Fibroblast of lung (primary cell): ENCODE results near the gene APEX2. TPM values are rescaled to one million over a fixed set of nuclear protein-coding genes. Genes with fewer than 3 reads are reported as not detected.

Experiments used
- DNase-seq, 2 donors: peaks; one replicate each; pipeline versions ENCODE4 v3.0.0 to v3.0.0-alpha.2; 2010; ENCODE audit warnings: low read depth in 2 of 2
- H2AFZ ChIP-seq: 2 replicates; pipeline ENCODE4 v1.5.1; 2012; ENCODE audit warnings: low read length, control low read depth, inconsistent platforms
- H3K27ac ChIP-seq: 2 replicates; pipeline ENCODE4 v1.5.1; 2011; ENCODE audit warnings: low read length, control low read depth; ENCODE audit not compliant: insufficient read depth
- H3K27me3 ChIP-seq: 2 replicates; pipeline ENCODE4 v1.5.1; 2011; ENCODE audit warnings: mild to moderate bottlenecking, low read length; ENCODE audit not compliant: control insufficient read depth, insufficient read depth
- H3K36me3 ChIP-seq: 2 replicates; pipeline ENCODE4 v1.5.1; 2011; ENCODE audit warnings: low read length; ENCODE audit not compliant: control insufficient read depth, insufficient read depth
- H3K4me1 ChIP-seq: 2 replicates; pipeline ENCODE4 v1.5.1; 2011; ENCODE audit warnings: low read length; ENCODE audit not compliant: control insufficient read depth, insufficient read depth; ENCODE audit errors: extremely low read depth
- H3K4me2 ChIP-seq: 2 replicates; pipeline ENCODE4 v1.5.1; 2011; ENCODE audit warnings: low read length, control low read depth; ENCODE audit not compliant: insufficient read depth; ENCODE audit errors: extremely low read depth
- H3K4me3 ChIP-seq, 4 experiments: fragments of 200-600 bp in 1 of 4; sonication (generic) in 1 of 4; replicated peaks in 1 of 4; 2 replicates each; pipeline ENCODE4 v1.5.1; 2011 to 2016; ENCODE audit warnings: low read length in 4 of 4, low read depth in 3 of 4, mild to moderate bottlenecking in 3 of 4, control low read depth in 2 of 4, inconsistent platforms in 1 of 4, mixed read lengths in 1 of 4; ENCODE audit not compliant: insufficient read depth in 1 of 4; ENCODE audit errors: control extremely low read depth in 1 of 4
- H3K79me2 ChIP-seq: 2 replicates; pipeline ENCODE4 v1.5.1; 2012; ENCODE audit warnings: mild to moderate bottlenecking, low read length, inconsistent platforms; ENCODE audit not compliant: control insufficient read depth, insufficient read depth
- H3K9ac ChIP-seq: 2 replicates; pipeline ENCODE4 v1.5.1; 2011; ENCODE audit warnings: mild to moderate bottlenecking, low read length, control low read depth; ENCODE audit not compliant: insufficient read depth
- H3K9me3 ChIP-seq: 2 replicates; pipeline ENCODE4 v1.5.1; 2012; ENCODE audit warnings: low read depth, low read length; ENCODE audit not compliant: control insufficient read depth, insufficient read depth
- H4K20me1 ChIP-seq: 2 replicates; pipeline ENCODE4 v1.5.1; 2011; ENCODE audit warnings: low read length; ENCODE audit not compliant: control insufficient read depth, insufficient read depth; ENCODE audit errors: extremely low read depth
- EZH2 ChIP-seq: IDR thresholded peaks from 2 replicates; pipeline ENCODE4 v1.5.1; 2012; ENCODE audit warnings: low read length, control low read depth, mild to moderate bottlenecking; ENCODE audit errors: missing control alignments
- polyA plus RNA-seq, 2 donors: library from polyadenylated mRNA; depleted of rRNA in 1 of 2; stranded (reverse) in 1 of 2; unstranded in 1 of 2; fragments of >200 nt; gene quantifications; 2 replicates each; pipeline ENCODE4 v1.2.1, GENCODE V29; 2011 to 2012; ENCODE audit warnings: missing spikeins in 1 of 2
- total RNA-seq: library from RNA; depleted of rRNA; stranded (reverse); fragments of >200 nt; gene quantifications from 2 replicates; pipeline ENCODE4 v1.2.1, GENCODE V29; 2014
- TF ChIP-seq, protein P1 (sequence below), 2 donors: IDR thresholded peaks in 1 of 2; conservative IDR thresholded peaks in 1 of 2; 1 replicate in 1 of 2; 2 replicates in 1 of 2; pipeline ENCODE4 v1.5.1; 2011 to 2012; ENCODE audit warnings: low read length in 2 of 2, control low read depth in 1 of 2, inconsistent platforms in 1 of 2, low read depth in 1 of 2, mild to moderate bottlenecking in 1 of 2

The APEX2 gene
- total and polyA plus RNA-seq, 2 donors (not counting 1 experiment from before 2014, with no cell fraction given), result 4.8 to 11.0 TPM

GRCh38 chrX:55005256-55005655, 5.1 kb downstream of the APEX2 start:
- H2AFZ ChIP-seq, result no peak overlapping the region
- DNase-seq, result no peak
- no peak overlapping the region for H3K27ac ChIP-seq
- H3K4me1 ChIP-seq, result no peaks in the 10 kb centered on the region
- no peaks in the 10 kb centered on the region for H4K20me1 ChIP-seq
- H3K4me3 ChIP-seq, result no peak overlapping the region
- no peaks in the 10 kb centered on the region for H3K36me3 ChIP-seq
- H3K9ac ChIP-seq, result no peak overlapping the region
- H3K9me3 ChIP-seq, result no peaks in the 10 kb centered on the region
- TF ChIP-seq EZH2, result no peak
- TF ChIP-seq, protein P1, sequence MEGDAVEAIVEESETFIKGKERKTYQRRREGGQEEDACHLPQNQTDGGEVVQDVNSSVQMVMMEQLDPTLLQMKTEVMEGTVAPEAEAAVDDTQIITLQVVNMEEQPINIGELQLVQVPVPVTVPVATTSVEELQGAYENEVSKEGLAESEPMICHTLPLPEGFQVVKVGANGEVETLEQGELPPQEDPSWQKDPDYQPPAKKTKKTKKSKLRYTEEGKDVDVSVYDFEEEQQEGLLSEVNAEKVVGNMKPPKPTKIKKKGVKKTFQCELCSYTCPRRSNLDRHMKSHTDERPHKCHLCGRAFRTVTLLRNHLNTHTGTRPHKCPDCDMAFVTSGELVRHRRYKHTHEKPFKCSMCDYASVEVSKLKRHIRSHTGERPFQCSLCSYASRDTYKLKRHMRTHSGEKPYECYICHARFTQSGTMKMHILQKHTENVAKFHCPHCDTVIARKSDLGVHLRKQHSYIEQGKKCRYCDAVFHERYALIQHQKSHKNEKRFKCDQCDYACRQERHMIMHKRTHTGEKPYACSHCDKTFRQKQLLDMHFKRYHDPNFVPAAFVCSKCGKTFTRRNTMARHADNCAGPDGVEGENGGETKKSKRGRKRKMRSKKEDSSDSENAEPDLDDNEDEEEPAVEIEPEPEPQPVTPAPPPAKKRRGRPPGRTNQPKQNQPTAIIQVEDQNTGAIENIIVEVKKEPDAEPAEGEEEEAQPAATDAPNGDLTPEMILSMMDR (conservative IDR thresholded peaks at IDR 0.05 in 1 of 2, IDR thresholded peaks at IDR 0.05 in 1 of 2; ENCODE audit: low read depth in 1 of 2, low read length in 2 of 2), result no peak
- H3K27me3 ChIP-seq, result no peaks in the 10 kb centered on the region
- no peak overlapping the region for H3K4me2 ChIP-seq
- H3K79me2 ChIP-seq, result peaks cover 10% of the 10 kb centered on the region

DNA sequence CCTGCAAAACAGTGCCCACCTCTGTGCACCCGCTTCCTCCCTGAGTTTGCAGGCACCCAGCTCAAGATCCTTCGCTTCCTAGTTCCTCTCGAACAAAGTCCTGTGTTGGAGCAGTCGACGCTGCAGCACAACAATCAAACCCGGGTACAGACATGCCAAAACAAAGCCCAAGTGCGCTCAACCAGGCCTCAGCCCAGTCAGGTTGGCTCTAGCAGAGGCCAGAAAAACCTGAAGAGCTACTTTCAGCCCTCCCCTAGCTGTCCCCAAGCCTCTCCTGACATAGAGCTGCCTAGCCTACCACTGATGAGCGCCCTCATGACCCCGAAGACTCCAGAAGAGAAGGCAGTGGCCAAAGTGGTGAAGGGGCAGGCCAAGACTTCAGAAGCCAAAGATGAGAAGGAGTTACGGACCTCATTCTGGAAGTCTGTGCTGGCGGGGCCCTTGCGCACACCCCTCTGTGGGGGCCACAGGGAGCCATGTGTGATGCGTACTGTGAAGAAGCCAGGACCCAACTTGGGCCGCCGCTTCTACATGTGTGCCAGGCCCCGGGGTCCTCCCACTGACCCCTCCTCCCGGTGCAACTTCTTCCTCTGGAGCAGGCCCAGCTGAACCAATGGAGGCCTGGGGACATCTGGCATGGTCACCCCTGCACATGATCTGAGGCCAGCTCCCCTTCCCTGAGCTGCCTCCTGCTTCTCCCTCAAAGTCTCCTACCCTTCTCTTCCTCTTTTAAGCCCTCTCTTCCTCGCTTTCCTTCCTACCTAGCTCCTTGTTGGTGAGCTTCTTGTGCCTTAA, 6.9 kb downstream of the APEX2 start:
- H3K4me3 ChIP-seq, result no peak overlapping the region
- no peak for DNase-seq
- TF ChIP-seq, protein P1 (conservative IDR thresholded peaks at IDR 0.05 in 1 of 2, IDR thresholded peaks at IDR 0.05 in 1 of 2; ENCODE audit: low read depth in 1 of 2, low read length in 2 of 2), result no peak
- TF ChIP-seq EZH2, result no peak

GRCh38 chrX:55007656-55008055, 7.5 kb downstream of the APEX2 start:
- Histone ChIP-seq H4K20me1 (no peaks in the 10 kb centered on the region), H3K36me3 (no peaks in the 10 kb centered on the region), H3K27me3 (no peaks in the 10 kb centered on the region), H3K9me3 (no peaks in the 10 kb centered on the region), H2AFZ (no peak overlapping the region), H3K79me2 (no peaks in the 10 kb centered on the region), H3K4me2 (no peak overlapping the region), H3K27ac (no peak overlapping the region), H3K9ac (no peak overlapping the region), H3K4me1 (no peaks in the 10 kb centered on the region), H3K4me3 (no peak overlapping the region)
- no peak for TF ChIP-seq EZH2
- TF ChIP-seq, protein P1 (conservative IDR thresholded peaks at IDR 0.05 in 1 of 2, IDR thresholded peaks at IDR 0.05 in 1 of 2; ENCODE audit: low read depth in 1 of 2, low read length in 2 of 2), result no peak
- peak; percentile 50 to 76 for DNase-seq

More for the DNA sequence above, 6.9 kb downstream of the APEX2 start:
- Histone ChIP-seq H4K20me1 (no peaks in the 10 kb centered on the region), H3K79me2 (no peaks in the 10 kb centered on the region), H3K4me1 (no peaks in the 10 kb centered on the region), H3K27me3 (no peaks in the 10 kb centered on the region), H2AFZ (no peak overlapping the region), H3K9ac (no peak overlapping the region), H3K4me2 (no peak overlapping the region), H3K9me3 (no peaks in the 10 kb centered on the region), H3K27ac (no peak overlapping the region), H3K36me3 (no peaks in the 10 kb centered on the region)
